GM21529 (cell line): ENCODE measurements around the gene ZNF366.
A peak's percentile ranks its signal among the peaks of the same experiment; 100 is the strongest.
"Not testable (repeated sequence)": the region's sequence is repeated elsewhere in the genome, so short reads cannot be mapped to it uniquely, and the experiment has no call there.

ENCODE experiments used
- ATAC-seq: cut with Tn5 transposase; IDR thresholded peaks from one replicate; pipeline ENCODE4 v1.9.1; 2021; ENCODE audit not compliant: unreplicated experiment

The ZNF366 gene

GRCh38 chr5:72410688-72411295, 96.4 kb downstream of the ZNF366 start:
- no peak for ATAC-seq

GRCh38 chr5:72408603-72409002, 98.6 kb downstream of the ZNF366 start:
- ATAC-seq: no peak

- ATAC-seq: no peak
Observed at GRCh38 chr5:72408127-72408526, 99.1 kb downstream of the ZNF366 start.

- no peak for ATAC-seq
Observed at GRCh38 chr5:72407541-72407940, 99.7 kb downstream of the ZNF366 start.

GRCh38 chr5:72407078-72407477, 100.1 kb downstream of the ZNF366 start:
- ATAC-seq: no peak

GRCh38 chr5:72404771-72405170, 102.4 kb downstream of the ZNF366 start:
- ATAC-seq: not testable (repeated sequence)

GRCh38 chr5:72402959-72403628, 104.1 kb downstream of the ZNF366 start:
- ATAC-seq: no peak

- ATAC-seq: no peak
Observed at GRCh38 chr5:72402381-72402890, 104.8 kb downstream of the ZNF366 start.

GRCh38 chr5:72400950-72401349, 106.3 kb downstream of the ZNF366 start:
- no peak for ATAC-seq

GRCh38 chr5:72397836-72398235, 109.4 kb downstream of the ZNF366 start:
- no peak for ATAC-seq

- peak; percentile 61 for ATAC-seq
Observed at GRCh38 chr5:72394688-72395087, 112.5 kb downstream of the ZNF366 start.

- no peak for ATAC-seq
Observed at GRCh38 chr5:72393052-72393451, 114.2 kb downstream of the ZNF366 start.
